Mucosa of rectum (tissue), 2 donors: ENCODE data around the gene STK32B.
"Not testable (repeated sequence)": the region's sequence is repeated elsewhere in the genome, so short reads cannot be mapped to it uniquely, and the experiment has no call there.

ENCODE experiments used
- H3K27ac ChIP-seq, 2 donors: one replicate each; pipeline ENCODE4 v1.7.0; 2013; ENCODE audit warnings: inconsistent platforms in 2 of 2, low read depth in 2 of 2, low read length in 2 of 2
- H3K27me3 ChIP-seq, 2 donors: one replicate each; pipeline ENCODE4 v1.7.0; 2013; ENCODE audit warnings: low read length in 2 of 2; ENCODE audit not compliant: control insufficient read depth in 2 of 2, insufficient read depth in 2 of 2
- H3K36me3 ChIP-seq, 2 donors: one replicate each; pipeline ENCODE4 v1.7.0; 2013; ENCODE audit warnings: low read length in 2 of 2; ENCODE audit not compliant: control insufficient read depth in 2 of 2, insufficient read depth in 2 of 2
- H3K4me1 ChIP-seq, 2 donors: one replicate each; pipeline ENCODE4 v1.7.0; 2013; ENCODE audit warnings: low read length in 2 of 2, mild to moderate bottlenecking in 1 of 2; ENCODE audit not compliant: control insufficient read depth in 2 of 2, insufficient read depth in 2 of 2
- H3K4me3 ChIP-seq, 2 donors: one replicate each; pipeline ENCODE4 v1.7.0; 2013; ENCODE audit warnings: low read length in 2 of 2
- H3K9ac ChIP-seq, 2 donors: one replicate each; pipeline ENCODE4 v1.7.0; 2013; ENCODE audit warnings: low read length in 2 of 2, low read depth in 1 of 2, mild to moderate bottlenecking in 1 of 2
- H3K9me3 ChIP-seq, 2 donors: one replicate each; pipeline ENCODE4 v1.7.0; 2013; ENCODE audit warnings: low read length in 2 of 2; ENCODE audit not compliant: control insufficient read depth in 2 of 2
- donor health status: healthy.
- donor health status: Normal muscosa, but diverticular disease.

Gene STK32B

DNA sequence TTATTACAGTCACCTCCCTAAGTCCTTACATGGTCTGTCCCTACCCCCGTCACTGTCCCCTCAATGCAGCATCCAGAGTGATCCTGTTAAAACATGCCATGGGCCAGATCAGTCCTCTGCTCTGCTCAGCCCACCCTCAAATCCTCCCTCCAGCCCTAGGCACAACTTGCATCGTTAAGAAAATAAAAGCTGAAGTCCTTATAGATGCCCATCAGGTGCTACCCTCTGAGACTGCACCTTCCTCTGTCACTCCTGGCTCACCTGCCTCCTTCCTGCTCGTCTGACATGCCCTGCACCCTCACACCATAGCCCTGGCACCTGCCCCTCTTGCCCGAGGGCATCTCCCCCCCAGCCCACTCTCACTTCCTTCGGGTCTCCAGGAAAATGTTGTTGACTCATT is 4.1 kb downstream of the STK32B start:
- H3K27ac ChIP-seq: no peak overlapping the region

DNA sequence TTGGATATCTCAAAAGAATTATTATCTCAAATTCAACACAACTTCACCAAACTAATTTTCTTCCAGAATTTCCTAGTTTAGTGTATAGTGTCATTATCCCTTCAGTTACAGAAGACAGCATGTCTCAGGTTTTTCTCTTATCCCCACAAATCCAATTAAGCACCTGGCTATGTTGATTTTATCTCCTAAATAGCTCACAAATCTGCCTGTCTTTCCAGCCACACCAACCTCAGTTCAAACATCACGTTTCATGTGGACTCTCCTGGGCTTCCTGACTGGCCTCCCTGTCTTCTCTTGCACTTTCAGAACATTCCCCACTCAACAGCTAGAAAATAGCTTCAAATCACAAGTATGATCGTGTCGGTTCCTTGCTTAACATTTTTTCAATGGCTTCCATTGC is 14.8 kb downstream of the STK32B start:
- no peak overlapping the region for H3K4me3 ChIP-seq
- H3K27ac ChIP-seq: no peak overlapping the region
- no peaks in the 10 kb centered on the region for H3K9me3 ChIP-seq
- H3K36me3 ChIP-seq: no peaks in the 10 kb centered on the region
- no peaks in the 10 kb centered on the region for H3K27me3 ChIP-seq
- no peaks in the 10 kb centered on the region for H3K4me1 ChIP-seq
- no peak overlapping the region for H3K9ac ChIP-seq

More for the DNA sequence above, 4.1 kb downstream of the STK32B start:
- Histone ChIP-seq H3K36me3 (no peaks in the 10 kb centered on the region), H3K4me1 (peaks cover 2 to 4% of the 10 kb centered on the region in 2 donors), H3K9ac (no peak overlapping the region), H3K9me3 (no peaks in the 10 kb centered on the region), H3K4me3 (no peak overlapping the region), H3K27me3 (peaks cover 6% of the 10 kb centered on the region in 2 donors)

DNA sequence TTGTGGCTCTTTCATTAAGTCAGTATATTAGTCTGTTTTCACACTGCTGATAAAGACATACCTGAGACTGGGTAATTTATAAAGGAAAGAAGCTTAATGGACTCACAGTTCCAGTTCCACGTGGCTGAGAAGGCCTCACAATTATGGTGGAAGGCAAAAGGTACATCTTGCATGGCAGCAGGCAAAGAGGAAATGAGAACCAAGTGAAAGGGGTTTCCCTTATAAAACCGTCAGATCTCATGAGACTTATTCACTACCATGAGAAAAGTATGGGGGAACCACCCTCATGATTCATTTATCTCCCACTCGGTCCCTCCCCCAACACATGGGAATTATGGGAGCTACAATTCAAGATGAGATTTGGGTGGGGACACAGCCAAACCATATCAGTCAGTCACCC is 15.7 kb downstream of the STK32B start:
- not testable (repeated sequence) for H3K9ac ChIP-seq, H3K27me3 ChIP-seq, H3K4me3 ChIP-seq, H3K4me1 ChIP-seq, H3K36me3 ChIP-seq, H3K27ac ChIP-seq, H3K9me3 ChIP-seq

GRCh38 chr4:5067908-5068307 is 16.6 kb downstream of the STK32B start:
- H3K27ac ChIP-seq: no peak overlapping the region
- H3K27me3 ChIP-seq: no peaks in the 10 kb centered on the region
- no peak overlapping the region for H3K9ac ChIP-seq
- H3K4me1 ChIP-seq: no peaks in the 10 kb centered on the region
- no peaks in the 10 kb centered on the region for H3K9me3 ChIP-seq
- no peaks in the 10 kb centered on the region for H3K36me3 ChIP-seq
- no peak overlapping the region for H3K4me3 ChIP-seq

DNA sequence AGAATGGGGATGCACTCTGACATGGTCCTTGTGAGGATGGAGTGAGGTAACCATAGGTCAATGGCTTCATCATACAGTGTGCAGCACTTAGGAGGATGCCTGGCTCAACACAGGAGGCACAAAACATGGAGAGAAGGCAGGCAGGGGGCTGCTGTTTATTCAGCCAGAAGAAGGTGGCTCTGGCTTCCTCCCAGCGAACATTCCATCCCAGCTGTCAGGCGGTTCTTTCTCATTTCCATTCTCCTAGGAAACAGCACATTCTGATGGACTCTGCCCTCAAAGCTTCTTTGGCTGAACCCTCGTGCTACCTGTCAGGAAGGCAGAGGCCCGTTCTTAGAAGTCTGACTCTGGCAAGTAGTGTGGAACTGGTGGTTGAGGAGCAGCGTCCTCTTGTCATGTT is 18.6 kb downstream of the STK32B start:
- H3K9ac ChIP-seq: no peak overlapping the region
- no peaks in the 10 kb centered on the region for H3K4me1 ChIP-seq
- no peaks in the 10 kb centered on the region for H3K27me3 ChIP-seq
- H3K27ac ChIP-seq: no peak overlapping the region
- no peaks in the 10 kb centered on the region for H3K9me3 ChIP-seq
- H3K4me3 ChIP-seq: no peak overlapping the region
- H3K36me3 ChIP-seq: no peaks in the 10 kb centered on the region

DNA sequence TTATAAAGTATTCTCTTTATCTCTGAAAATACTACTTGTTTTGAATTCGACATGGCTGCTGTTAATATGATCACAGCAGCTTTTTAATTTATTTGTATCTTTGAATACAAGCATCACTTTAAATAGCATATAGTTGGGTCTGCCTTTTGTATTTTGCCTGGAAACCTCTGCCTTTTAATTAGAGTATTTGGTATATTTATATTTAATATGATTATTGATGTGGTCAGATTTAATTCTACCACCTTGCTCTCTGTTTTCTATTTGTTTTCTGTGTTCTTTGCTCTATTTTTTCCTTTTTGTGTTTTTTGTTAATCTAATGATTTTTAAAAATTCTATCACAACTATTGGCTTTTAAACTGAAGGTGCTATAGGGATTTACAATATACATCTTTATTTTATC is 21.7 kb downstream of the STK32B start:
- Histone ChIP-seq H3K4me3 (no peak overlapping the region), H3K9me3 (no peaks in the 10 kb centered on the region), H3K27me3 (no peaks in the 10 kb centered on the region), H3K9ac (no peak overlapping the region), H3K27ac (no peak overlapping the region), H3K4me1 (no peaks in the 10 kb centered on the region), H3K36me3 (no peaks in the 10 kb centered on the region)

DNA sequence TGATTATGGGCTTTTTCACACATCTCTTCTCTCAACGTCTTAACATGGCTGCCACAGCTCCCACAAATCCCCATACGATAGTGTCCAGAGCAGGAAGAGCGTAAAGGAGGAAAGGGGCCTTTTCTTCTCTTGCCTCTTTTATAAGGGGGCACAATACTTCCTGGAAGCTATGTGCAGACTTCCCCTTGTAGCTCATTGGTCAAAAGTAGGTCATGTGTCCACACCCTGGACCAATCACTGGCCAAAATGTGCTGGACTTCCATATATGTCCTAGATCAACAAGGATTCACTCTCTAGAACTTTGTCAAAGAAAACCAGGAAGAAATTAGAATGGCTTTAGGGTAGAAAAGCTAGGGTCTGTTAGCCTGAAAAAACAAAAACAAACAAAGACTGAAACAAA is 26.7 kb downstream of the STK32B start:
- H3K4me1 ChIP-seq: no peaks in the 10 kb centered on the region
- H3K36me3 ChIP-seq: no peaks in the 10 kb centered on the region
- H3K27me3 ChIP-seq: no peaks in the 10 kb centered on the region
- no peak overlapping the region for H3K4me3 ChIP-seq
- H3K9me3 ChIP-seq: no peaks in the 10 kb centered on the region
- no peak overlapping the region for H3K9ac ChIP-seq
- H3K27ac ChIP-seq: no peak overlapping the region

DNA sequence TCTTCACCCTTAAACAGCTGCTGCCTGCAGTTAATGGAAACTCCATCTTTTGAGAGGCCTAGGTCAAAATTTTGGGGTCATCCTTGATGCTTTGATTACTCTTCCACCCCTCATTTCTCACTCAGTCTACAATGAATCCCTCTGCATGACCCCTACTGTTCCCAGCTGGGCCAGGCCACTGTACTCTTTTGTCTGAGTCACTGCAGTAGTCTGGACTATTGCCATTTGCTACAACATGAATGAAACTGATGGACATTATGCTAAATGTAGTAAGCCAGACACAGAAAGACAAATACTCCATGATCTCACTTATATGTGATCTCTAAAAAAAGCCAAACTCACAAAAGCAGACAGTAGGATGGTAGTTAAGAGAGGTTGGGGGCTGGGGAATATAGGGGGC is 28.3 kb downstream of the STK32B start:
- Histone ChIP-seq H3K27me3 (no peaks in the 10 kb centered on the region), H3K4me1 (no peaks in the 10 kb centered on the region), H3K9ac (no peak overlapping the region), H3K4me3 (no peak overlapping the region), H3K9me3 (no peaks in the 10 kb centered on the region), H3K36me3 (no peaks in the 10 kb centered on the region), H3K27ac (no peak overlapping the region)

GRCh38 chr4:5081441-5081999 is 30.2 kb downstream of the STK32B start:
- no peak overlapping the region for H3K27ac ChIP-seq
- no peaks in the 10 kb centered on the region for H3K4me1 ChIP-seq

GRCh38 chr4:5082376-5082775 is 31.1 kb downstream of the STK32B start:
- Histone ChIP-seq H3K9ac (no peak overlapping the region), H3K4me3 (no peak overlapping the region), H3K27me3 (no peaks in the 10 kb centered on the region)

More at GRCh38 chr4:5081441-5081999, 30.2 kb downstream of the STK32B start:
- Histone ChIP-seq H3K4me3 (no peak overlapping the region), H3K36me3 (no peaks in the 10 kb centered on the region), H3K9ac (no peak overlapping the region), H3K27me3 (no peaks in the 10 kb centered on the region), H3K9me3 (no peaks in the 10 kb centered on the region)

More at GRCh38 chr4:5082376-5082775, 31.1 kb downstream of the STK32B start:
- H3K9me3 ChIP-seq: no peaks in the 10 kb centered on the region
- no peaks in the 10 kb centered on the region for H3K36me3 ChIP-seq
- no peak overlapping the region for H3K27ac ChIP-seq
- H3K4me1 ChIP-seq: no peaks in the 10 kb centered on the region
